ENCODE measurements around the gene EVI2A. TPM values are rescaled to one million over a fixed set of nuclear protein-coding genes. Genes with fewer than 3 reads are reported as not detected.

EVI2A gene
- polyA plus RNA-seq, 1 experiment, result 1.2 TPM

- no peaks in the 10 kb centered on the region for H3K9me3 ChIP-seq (ENCODE audit: control insufficient read depth, insufficient read depth, low read length)
- CTCF ChIA-PET, result no interaction called here
- TF ChIP-seq, protein P1, sequence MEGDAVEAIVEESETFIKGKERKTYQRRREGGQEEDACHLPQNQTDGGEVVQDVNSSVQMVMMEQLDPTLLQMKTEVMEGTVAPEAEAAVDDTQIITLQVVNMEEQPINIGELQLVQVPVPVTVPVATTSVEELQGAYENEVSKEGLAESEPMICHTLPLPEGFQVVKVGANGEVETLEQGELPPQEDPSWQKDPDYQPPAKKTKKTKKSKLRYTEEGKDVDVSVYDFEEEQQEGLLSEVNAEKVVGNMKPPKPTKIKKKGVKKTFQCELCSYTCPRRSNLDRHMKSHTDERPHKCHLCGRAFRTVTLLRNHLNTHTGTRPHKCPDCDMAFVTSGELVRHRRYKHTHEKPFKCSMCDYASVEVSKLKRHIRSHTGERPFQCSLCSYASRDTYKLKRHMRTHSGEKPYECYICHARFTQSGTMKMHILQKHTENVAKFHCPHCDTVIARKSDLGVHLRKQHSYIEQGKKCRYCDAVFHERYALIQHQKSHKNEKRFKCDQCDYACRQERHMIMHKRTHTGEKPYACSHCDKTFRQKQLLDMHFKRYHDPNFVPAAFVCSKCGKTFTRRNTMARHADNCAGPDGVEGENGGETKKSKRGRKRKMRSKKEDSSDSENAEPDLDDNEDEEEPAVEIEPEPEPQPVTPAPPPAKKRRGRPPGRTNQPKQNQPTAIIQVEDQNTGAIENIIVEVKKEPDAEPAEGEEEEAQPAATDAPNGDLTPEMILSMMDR (IDR thresholded peaks at IDR 0.05; ENCODE audit: low read depth, low read length), result no peak
- no peak for DNase-seq (ENCODE audit: low read depth, low spot score)
- H3K27me3 ChIP-seq (ENCODE audit: control insufficient read depth, insufficient read depth, low read length), result no peaks in the 10 kb centered on the region
- H3K27ac ChIP-seq (ENCODE audit: low read depth, low read length), result no peak overlapping the region
- no peak overlapping the region for H3K4me3 ChIP-seq (ENCODE audit: low read depth, low read length)
- POLR2A ChIA-PET, result no interaction called here
Observed at GRCh38 chr17:31296142-31296541, 25.3 kb downstream of the EVI2A start.

DNA sequence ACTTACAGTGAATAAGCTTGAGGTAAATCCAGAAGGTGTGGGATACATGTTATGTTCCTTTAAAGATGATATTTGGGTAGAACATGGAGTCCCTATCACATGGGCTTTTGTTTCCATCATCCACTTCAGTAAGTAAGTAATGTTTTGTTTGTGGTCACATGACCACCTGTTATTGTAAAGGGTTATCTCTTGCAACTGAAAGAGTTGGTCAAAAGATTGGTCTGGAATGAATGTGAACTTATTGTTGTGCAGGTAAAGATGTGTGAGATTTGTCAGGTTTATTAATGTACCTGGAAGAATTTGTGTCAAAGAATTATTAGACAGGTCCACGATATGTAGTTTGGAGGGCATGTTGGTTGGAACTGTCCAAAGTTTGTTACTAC is 25.9 kb downstream of the EVI2A start:
- no peak for DNase-seq (ENCODE audit: low read depth, low spot score)
- TF ChIP-seq, protein P1 (IDR thresholded peaks at IDR 0.05; ENCODE audit: low read depth, low read length), result no peak
- Histone ChIP-seq H3K27me3 (ENCODE audit: control insufficient read depth, insufficient read depth, low read length) (no peaks in the 10 kb centered on the region), H3K27ac (ENCODE audit: low read depth, low read length) (no peak overlapping the region), H3K4me3 (ENCODE audit: low read depth, low read length) (no peak overlapping the region), H3K9me3 (ENCODE audit: control insufficient read depth, insufficient read depth, low read length) (no peaks in the 10 kb centered on the region)
- POLR2A ChIA-PET, result no interaction called here
- CTCF ChIA-PET, result no interaction called here

- Histone ChIP-seq H3K27me3 (ENCODE audit: control insufficient read depth, insufficient read depth, low read length) (no peaks in the 10 kb centered on the region), H3K4me3 (ENCODE audit: low read depth, low read length) (no peak overlapping the region), H3K9me3 (ENCODE audit: control insufficient read depth, insufficient read depth, low read length) (no peaks in the 10 kb centered on the region), H3K27ac (ENCODE audit: low read depth, low read length) (no peak overlapping the region)
- TF ChIP-seq, protein P1 (IDR thresholded peaks at IDR 0.05; ENCODE audit: low read depth, low read length), result no peak
- CTCF ChIA-PET, result no interaction called here
- POLR2A ChIA-PET, result no interaction called here
- no peak for DNase-seq (ENCODE audit: low read depth, low spot score)
Observed at GRCh38 chr17:31294820-31295488, 26.5 kb downstream of the EVI2A start.

DNA sequence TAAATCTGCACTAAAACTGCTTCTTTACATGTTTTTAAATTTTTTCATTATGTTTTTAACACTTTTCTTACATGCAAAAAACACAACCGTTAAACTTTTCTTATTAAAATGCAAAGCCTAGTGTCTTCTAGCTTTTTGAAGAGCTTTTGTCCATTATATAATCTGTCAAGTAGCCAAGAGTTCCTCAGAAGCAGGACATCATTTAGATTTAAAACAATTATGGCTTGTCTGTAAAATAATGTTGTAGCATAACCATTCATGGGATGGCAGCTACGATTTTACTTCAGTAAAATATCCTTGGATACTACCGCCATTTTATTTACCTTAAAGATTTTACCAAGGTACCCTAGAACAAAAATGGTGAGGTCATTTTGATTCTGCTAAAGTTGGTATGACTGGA is 27.2 kb downstream of the EVI2A start:
- DNase-seq (ENCODE audit: low read depth, low spot score), result no peak
- Histone ChIP-seq H3K27ac (ENCODE audit: low read depth, low read length) (no peak overlapping the region), H3K4me3 (ENCODE audit: low read depth, low read length) (no peak overlapping the region), H3K9me3 (ENCODE audit: control insufficient read depth, insufficient read depth, low read length) (no peaks in the 10 kb centered on the region), H3K27me3 (ENCODE audit: control insufficient read depth, insufficient read depth, low read length) (no peaks in the 10 kb centered on the region)
- POLR2A ChIA-PET, result no interaction called here
- TF ChIP-seq, protein P1 (IDR thresholded peaks at IDR 0.05; ENCODE audit: low read depth, low read length), result no peak
- CTCF ChIA-PET, result no interaction called here

DNA sequence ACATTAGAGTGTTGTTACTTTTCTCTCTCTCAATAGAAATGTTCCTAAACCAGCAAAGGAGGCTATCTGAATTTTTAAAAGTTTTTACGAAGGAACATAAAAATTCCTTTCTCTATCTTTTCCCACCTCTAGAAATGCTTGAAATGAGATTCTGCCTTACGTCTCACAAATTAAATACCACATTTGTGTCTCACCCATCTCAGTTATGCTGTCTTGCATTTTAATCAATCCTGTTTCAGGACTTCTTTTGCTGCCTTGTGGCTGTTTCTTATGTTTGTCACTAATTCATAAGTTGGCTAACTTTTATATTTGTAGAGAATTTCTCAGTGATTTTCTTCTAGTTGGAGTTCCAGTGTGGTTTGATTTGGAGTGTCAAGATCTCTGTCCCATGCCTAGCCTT is 27.8 kb downstream of the EVI2A start:
- POLR2A ChIA-PET, result no interaction called here
- H3K27ac ChIP-seq (ENCODE audit: low read depth, low read length), result no peak overlapping the region
- no peak for DNase-seq (ENCODE audit: low read depth, low spot score)
- no peaks in the 10 kb centered on the region for H3K27me3 ChIP-seq (ENCODE audit: control insufficient read depth, insufficient read depth, low read length)
- TF ChIP-seq, protein P1 (IDR thresholded peaks at IDR 0.05; ENCODE audit: low read depth, low read length), result no peak
- H3K9me3 ChIP-seq (ENCODE audit: control insufficient read depth, insufficient read depth, low read length), result no peaks in the 10 kb centered on the region
- H3K4me3 ChIP-seq (ENCODE audit: low read depth, low read length), result no peak overlapping the region
- CTCF ChIA-PET, result no interaction called here

All from AG04450 (cell line).